ENCODE measurements around the gene HLCS. TPM values are rescaled to one million over a fixed set of nuclear protein-coding genes. Genes with fewer than 3 reads are reported as not detected.

HLCS gene
- total RNA-seq, 1 donor from 2014 or later, result 25.0 TPM

GRCh38 chr21:36703626-36704280, 262.7 kb downstream of the HLCS start:
- no peak overlapping the region for H3K27ac Mint-ChIP-seq
- no peaks in the 10 kb centered on the region for H3K36me3 Mint-ChIP-seq
- Histone ChIP-seq H3F3A (ENCODE audit: low read depth) (peaks cover 29% of the 10 kb centered on the region), H3K4me2 (no peak overlapping the region), H3K36me3 (no peaks in the 10 kb centered on the region), H2AFZ (replicated peaks) (no peak overlapping the region), H3K27me3 (peaks cover 100% of the 10 kb centered on the region), H4K20me1 (ENCODE audit: low read depth) (peaks cover 95% of the 10 kb centered on the region), H3K4me1 (peaks cover 58% of the 10 kb centered on the region), H3K79me2 (ENCODE audit: low read depth) (no peaks in the 10 kb centered on the region), H3K9me3 (ENCODE audit: low read depth) (no peaks in the 10 kb centered on the region), H3K9ac (no peak overlapping the region), H3K4me3 (no peak overlapping the region), H3K27ac (no peak overlapping the region)
- peaks cover 81% of the 10 kb centered on the region for H3K27me3 Mint-ChIP-seq (ENCODE audit: insufficient read depth, low read depth)
- H3K4me1 Mint-ChIP-seq, result peaks cover 36% of the 10 kb centered on the region
- TF ChIP-seq CTCF (IDR thresholded peaks at IDR 0.05), result no peak
- TF ChIP-seq EZH2 (IDR thresholded peaks at IDR 0.05), result no peak
- no peak for TF ChIP-seq EZH2phosphoT487 (IDR thresholded peaks at IDR 0.05)
- peaks cover 2% of the 10 kb centered on the region for H3K9me3 Mint-ChIP-seq
- H3K4me3 Mint-ChIP-seq, result no peak overlapping the region
- no peak for DNase-seq (ENCODE audit: low spot score)

GRCh38 chr21:36703123-36703522, 263.3 kb downstream of the HLCS start:
- Histone ChIP-seq H3K4me2 (no peak overlapping the region), H3K4me3 (no peak overlapping the region), H4K20me1 (ENCODE audit: low read depth) (peaks cover 95% of the 10 kb centered on the region), H3K9me3 (ENCODE audit: low read depth) (no peaks in the 10 kb centered on the region), H2AFZ (replicated peaks) (no peak overlapping the region), H3K27me3 (peaks cover 100% of the 10 kb centered on the region), H3K27ac (no peak overlapping the region), H3F3A (ENCODE audit: low read depth) (peaks cover 31% of the 10 kb centered on the region), H3K4me1 (peaks cover 59% of the 10 kb centered on the region), H3K36me3 (no peaks in the 10 kb centered on the region), H3K79me2 (ENCODE audit: low read depth) (no peaks in the 10 kb centered on the region), H3K9ac (no peak overlapping the region)
- H3K4me1 Mint-ChIP-seq, result peaks cover 30% of the 10 kb centered on the region
- H3K4me3 Mint-ChIP-seq, result no peak overlapping the region
- H3K27me3 Mint-ChIP-seq (ENCODE audit: insufficient read depth, low read depth), result peaks cover 79% of the 10 kb centered on the region
- H3K27ac Mint-ChIP-seq, result no peak overlapping the region
- no peak for DNase-seq (ENCODE audit: low spot score)
- TF ChIP-seq EZH2phosphoT487 (IDR thresholded peaks at IDR 0.05) (no peak), CTCF (IDR thresholded peaks at IDR 0.05) (no peak), EZH2 (IDR thresholded peaks at IDR 0.05) (no peak)
- H3K9me3 Mint-ChIP-seq, result peaks cover 2% of the 10 kb centered on the region
- H3K36me3 Mint-ChIP-seq, result no peaks in the 10 kb centered on the region

GRCh38 chr21:36702622-36702968, 263.9 kb downstream of the HLCS start:
- Histone ChIP-seq H3K9ac (no peak overlapping the region), H3K4me3 (no peak overlapping the region), H3K4me2 (no peak overlapping the region), H3F3A (ENCODE audit: low read depth) (peaks cover 37% of the 10 kb centered on the region), H4K20me1 (ENCODE audit: low read depth) (peaks cover 97% of the 10 kb centered on the region), H2AFZ (replicated peaks) (no peak overlapping the region), H3K4me1 (peaks cover 54% of the 10 kb centered on the region), H3K79me2 (ENCODE audit: low read depth) (no peaks in the 10 kb centered on the region), H3K27me3 (peaks cover 100% of the 10 kb centered on the region), H3K9me3 (ENCODE audit: low read depth) (no peaks in the 10 kb centered on the region), H3K27ac (no peak overlapping the region), H3K36me3 (no peaks in the 10 kb centered on the region)
- Mint-ChIP-seq H3K9me3 (peaks cover 2% of the 10 kb centered on the region), H3K36me3 (no peaks in the 10 kb centered on the region), H3K4me3 (peak overlapping the region; percentile 64), H3K27me3 (ENCODE audit: insufficient read depth, low read depth) (peaks cover 80% of the 10 kb centered on the region), H3K4me1 (peaks cover 30% of the 10 kb centered on the region), H3K27ac (no peak overlapping the region)
- TF ChIP-seq CTCF (IDR thresholded peaks at IDR 0.05), result no peak
- DNase-seq (ENCODE audit: low spot score), result no peak
